B cell (primary cell): ENCODE measurements around the gene BCL11A. TPM values are rescaled to one million over a fixed set of nuclear protein-coding genes. Genes with fewer than 3 reads are reported as not detected.

Experiments used
- ATAC-seq: fragments of 200-7000 bp; cut with Tn5 transposase; one replicate; pipeline ENCODE4 v1.10.0; 2021; ENCODE audit warnings: low read depth, mild to moderate bottlenecking, moderate number of reproducible peaks, moderate library complexity
- CTCF ChIA-PET: fragments of 350-600 bp; sonication (Branson Sonifier 250); formaldehyde crosslinking; loops from one replicate; lab custom pipeline; 2021; ENCODE audit warnings: antibody characterized with exemption, inconsistent platforms; lab: Charles Lee
- POLR2A ChIA-PET: fragments of 350-600 bp; sonication (Branson Sonifier 250); formaldehyde crosslinking; loops from one replicate; lab custom pipeline; 2021; ENCODE audit warnings: antibody characterized with exemption; lab: Charles Lee
- DNase-seq: peaks from one replicate; pipeline ENCODE4 v3.0.0; 2013
- H2AFZ ChIP-seq: 2 replicates; pipeline ENCODE4 v1.6.1; 2012; ENCODE audit warnings: mild to moderate bottlenecking, low read depth, low read length; ENCODE audit not compliant: insufficient read depth, poor library complexity, severe bottlenecking
- H3K27ac ChIP-seq, 2 donors: 1 replicate in 1 of 2; 2 replicates in 1 of 2; pipeline ENCODE4 v1.5.1; 2012 to 2013; ENCODE audit warnings: low read length in 2 of 2, mild to moderate bottlenecking in 2 of 2, moderate library complexity in 1 of 2
- H3K27me3 ChIP-seq, 4 experiments: fragments of 200-600 bp in 1 of 4; sonication (generic) in 1 of 4; replicated peaks in 1 of 4; 1 replicate in 2 of 4; 2 replicates in 2 of 4; pipeline versions ENCODE4 v1.6.1 to v1.7.0; 2013 to 2016; ENCODE audit warnings: low read length in 3 of 4, mild to moderate bottlenecking in 2 of 4, mixed read lengths in 1 of 4, moderate library complexity in 1 of 4; ENCODE audit not compliant: insufficient read depth in 4 of 4, control insufficient read depth in 3 of 4; ENCODE audit errors: control extremely low read depth in 1 of 4
- H3K36me3 ChIP-seq, 2 experiments: replicated peaks in 1 of 2; 1 replicate in 1 of 2; 2 replicates in 1 of 2; pipeline versions ENCODE4 v1.6.1 to v1.7.1; 2013; ENCODE audit warnings: low read length in 1 of 2; ENCODE audit not compliant: insufficient read depth in 2 of 2, control insufficient read depth in 1 of 2; ENCODE audit errors: control extremely low read depth in 1 of 2, extremely low read depth in 1 of 2
- H3K4me1 ChIP-seq, 2 donors: fragments of 200-600 bp in 1 of 2; sonication (generic) in 1 of 2; 1 replicate in 1 of 2; 2 replicates in 1 of 2; pipeline versions ENCODE4 v1.5.1 to v1.6.1; 2013 to 2017; ENCODE audit warnings: low read length in 2 of 2; ENCODE audit not compliant: control insufficient read depth in 2 of 2, insufficient read depth in 2 of 2
- H3K4me2 ChIP-seq: replicated peaks from 2 replicates; pipeline ENCODE3; 2012; ENCODE audit warnings: mild to moderate bottlenecking, low read depth, low read length; ENCODE audit not compliant: poor library complexity, severe bottlenecking
- H3K4me3 ChIP-seq, 5 experiments: fragments of 200-600 bp in 1 of 5; sonication (generic) in 1 of 5; 1 replicate in 3 of 5; 2 replicates in 2 of 5; pipeline versions ENCODE4 v1.5.1 to v1.7.0; 2011 to 2016; ENCODE audit warnings: low read length in 4 of 5, mild to moderate bottlenecking in 4 of 5, low read depth in 2 of 5, control low read depth in 1 of 5, moderate library complexity in 1 of 5; ENCODE audit not compliant: insufficient read depth in 1 of 5; ENCODE audit errors: control extremely low read depth in 1 of 5, extremely low read depth in 1 of 5
- H3K79me2 ChIP-seq: fragments of 200-600 bp; sonication (generic); one replicate; pipeline ENCODE4 v1.6.0; 2016; ENCODE audit warnings: low read length; ENCODE audit not compliant: control insufficient read depth, insufficient read depth
- H3K9ac ChIP-seq: fragments of 200-600 bp; sonication (generic); 2 replicates; pipeline ENCODE4 v1.6.1; 2017; ENCODE audit warnings: mild to moderate bottlenecking, low read length, moderate library complexity
- H3K9me3 ChIP-seq, 3 donors: one replicate each; pipeline versions ENCODE4 v1.6.1 to v1.7.1; 2013; ENCODE audit warnings: low read length in 2 of 3; ENCODE audit not compliant: control insufficient read depth in 2 of 3, insufficient read depth in 1 of 3; ENCODE audit errors: control extremely low read depth in 1 of 3
- H4K20me1 ChIP-seq: 2 replicates; pipeline ENCODE4 v1.6.0; 2012; ENCODE audit warnings: mild to moderate bottlenecking, low read length; ENCODE audit not compliant: insufficient read depth, control insufficient read depth, poor library complexity, severe bottlenecking
- H3K27ac Mint-ChIP-seq: one replicate; pipeline ENCODE4 v1.8.0; 2021; ENCODE audit warnings: mixed read lengths
- H3K27me3 Mint-ChIP-seq: one replicate; pipeline ENCODE4 v1.8.0; 2021; ENCODE audit warnings: mixed read lengths
- H3K4me1 Mint-ChIP-seq: one replicate; pipeline ENCODE4 v1.8.0; 2021; ENCODE audit warnings: mixed read lengths
- H3K4me3 Mint-ChIP-seq: one replicate; pipeline ENCODE4 v1.8.0; 2021; ENCODE audit warnings: mixed read lengths
- H3K9me3 Mint-ChIP-seq: one replicate; pipeline ENCODE4 v1.8.0; 2022; ENCODE audit warnings: mixed read lengths; ENCODE audit not compliant: insufficient read depth
- EZH2 ChIP-seq: IDR thresholded peaks from 2 replicates; pipeline ENCODE4 v1.6.1; 2012; ENCODE audit warnings: borderline replicate concordance, low read depth, mild to moderate bottlenecking, moderate library complexity, low read length; ENCODE audit not compliant: insufficient read depth, poor library complexity, severe bottlenecking
- WGBS: methylation state at CpG from one replicate; pipeline ENCODE4 v1.1.5; 2013; ENCODE audit warnings: missing lambda C conversion rate; ENCODE audit not compliant: insufficient coverage; 5-methylcytosine and 5-hydroxymethylcytosine counted together
- intact Hi-C: fragments of 100-400 bp; cut with micrococcal nuclease; formaldehyde crosslinking; loops from one replicate; pipeline ENCODE4 v1.10.0; 2022
- polyA plus RNA-seq: library from polyadenylated mRNA; depleted of rRNA; stranded (reverse); fragments of >200 nt; gene quantifications from 2 replicates; pipeline ENCODE4 v1.2.3, GENCODE V29; 2012
- total RNA-seq, 2 donors: library from RNA; stranded (reverse); fragments of 120-200 nt in 1 of 2; gene quantifications; 1 replicate in 1 of 2; 2 replicates in 1 of 2; pipeline versions ENCODE4 v1.2.3 to v1.2.4, GENCODE V29; 2013 to 2022
- TF ChIP-seq, protein P1 (sequence below): fragments of 200-600 bp; IDR thresholded peaks from one replicate; pipeline ENCODE4 v1.8.0; 2022; ENCODE audit warnings: antibody characterized with exemption, mild to moderate bottlenecking

BCL11A gene
- total and polyA plus RNA-seq, 2 donors (not counting 1 experiment from before 2014, with no cell fraction given) = 81.8 to 383 TPM

- Histone ChIP-seq H3K4me3 (peak overlapping the region in 4 of 5 experiments; percentile 14 to 52 (median 42)), H3K4me1 (peaks cover 87 to 91% of the 10 kb centered on the region in 2 donors), H3K79me2 (peaks cover 36% of the 10 kb centered on the region), H2AFZ (peak overlapping the region; percentile 52), H3K27ac (peak overlapping the region; percentile 47 to 81), H3K9ac (peak overlapping the region; percentile 49), H3K4me2 (peak overlapping the region; percentile 68), H4K20me1 (no peaks in the 10 kb centered on the region), H3K27me3 (no peaks in the 10 kb centered on the region), H3K36me3 (no peaks in the 10 kb centered on the region), H3K9me3 (no peaks in the 10 kb centered on the region)
- H3K9me3 Mint-ChIP-seq = peaks cover 2% of the 10 kb centered on the region
- ChIA-PET POLR2A (interaction anchor here (0.5 kb wide), 1 partner anchor 530 kb away, joined by 7 read pairs; no protein-coding TSS in a partner anchor), CTCF (no interaction called here)
- ATAC-seq (no peak), DNase-seq (no peak)
- no peak for TF ChIP-seq EZH2
- TF ChIP-seq, protein P1, sequence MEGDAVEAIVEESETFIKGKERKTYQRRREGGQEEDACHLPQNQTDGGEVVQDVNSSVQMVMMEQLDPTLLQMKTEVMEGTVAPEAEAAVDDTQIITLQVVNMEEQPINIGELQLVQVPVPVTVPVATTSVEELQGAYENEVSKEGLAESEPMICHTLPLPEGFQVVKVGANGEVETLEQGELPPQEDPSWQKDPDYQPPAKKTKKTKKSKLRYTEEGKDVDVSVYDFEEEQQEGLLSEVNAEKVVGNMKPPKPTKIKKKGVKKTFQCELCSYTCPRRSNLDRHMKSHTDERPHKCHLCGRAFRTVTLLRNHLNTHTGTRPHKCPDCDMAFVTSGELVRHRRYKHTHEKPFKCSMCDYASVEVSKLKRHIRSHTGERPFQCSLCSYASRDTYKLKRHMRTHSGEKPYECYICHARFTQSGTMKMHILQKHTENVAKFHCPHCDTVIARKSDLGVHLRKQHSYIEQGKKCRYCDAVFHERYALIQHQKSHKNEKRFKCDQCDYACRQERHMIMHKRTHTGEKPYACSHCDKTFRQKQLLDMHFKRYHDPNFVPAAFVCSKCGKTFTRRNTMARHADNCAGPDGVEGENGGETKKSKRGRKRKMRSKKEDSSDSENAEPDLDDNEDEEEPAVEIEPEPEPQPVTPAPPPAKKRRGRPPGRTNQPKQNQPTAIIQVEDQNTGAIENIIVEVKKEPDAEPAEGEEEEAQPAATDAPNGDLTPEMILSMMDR = no peak
- intact Hi-C loops = loop anchor here (5.0 kb wide), 1 partner anchor 38 kb away; no protein-coding TSS in a partner anchor
- no peaks in the 10 kb centered on the region for H3K27me3 Mint-ChIP-seq
- WGBS = 63% methylated on average over 13 of the region's 17 CpGs
- peak overlapping the region; percentile 81 for H3K4me3 Mint-ChIP-seq
- peak overlapping the region; percentile 75 for H3K27ac Mint-ChIP-seq
- peaks cover 94% of the 10 kb centered on the region for H3K4me1 Mint-ChIP-seq
Observed at GRCh38 chr2:60410456-60411146, 142.9 kb downstream of the BCL11A start.

GRCh38 chr2:60409531-60409871 is 144.0 kb downstream of the BCL11A start:
- ChIA-PET CTCF (no interaction called here), POLR2A (no interaction called here)
- intact Hi-C loops = loop anchor here (2.0 kb wide), 1 partner anchor 17 kb away; no protein-coding TSS in a partner anchor
- no peak overlapping the region for H2AFZ ChIP-seq
- Mint-ChIP-seq H3K9me3 (no peaks in the 10 kb centered on the region), H3K4me1 (peaks cover 92% of the 10 kb centered on the region), H3K27ac (peak overlapping the region; percentile 75), H3K27me3 (no peaks in the 10 kb centered on the region), H3K4me3 (peak overlapping the region; percentile 9)
- no peaks in the 10 kb centered on the region for H3K27me3 ChIP-seq
- peak overlapping the region in 1 of 2 donors; percentile 81 for H3K27ac ChIP-seq
- no peak overlapping the region for H3K4me3 ChIP-seq
- peak overlapping the region; percentile 68 for H3K4me2 ChIP-seq
- TF ChIP-seq EZH2 = no peak
- TF ChIP-seq, protein P1 = no peak
- DNase-seq = no peak
- peaks cover 41% of the 10 kb centered on the region for H3K79me2 ChIP-seq
- H3K9me3 ChIP-seq = no peaks in the 10 kb centered on the region
- H3K4me1 ChIP-seq = peaks cover 86 to 95% of the 10 kb centered on the region in 2 donors
- ATAC-seq = no peak
- 93% methylated on average over 5 of the region's 8 CpGs for WGBS
- no peaks in the 10 kb centered on the region for H4K20me1 ChIP-seq
- H3K9ac ChIP-seq = no peak overlapping the region
- no peaks in the 10 kb centered on the region for H3K36me3 ChIP-seq
